SH-SY5Y (cell line): ENCODE results near the gene NBEA.

Experiments
- GATA2 ChIP-seq: IDR thresholded peaks from 2 replicates; pipeline ENCODE4 v1.6.1; 2011; ENCODE audit warnings: mild to moderate bottlenecking, low read depth, low read length
- GATA3 ChIP-seq: IDR thresholded peaks from 2 replicates; pipeline ENCODE4 v1.6.1; 2011; ENCODE audit warnings: low read depth, mild to moderate bottlenecking, low read length, moderate library complexity

DNA sequence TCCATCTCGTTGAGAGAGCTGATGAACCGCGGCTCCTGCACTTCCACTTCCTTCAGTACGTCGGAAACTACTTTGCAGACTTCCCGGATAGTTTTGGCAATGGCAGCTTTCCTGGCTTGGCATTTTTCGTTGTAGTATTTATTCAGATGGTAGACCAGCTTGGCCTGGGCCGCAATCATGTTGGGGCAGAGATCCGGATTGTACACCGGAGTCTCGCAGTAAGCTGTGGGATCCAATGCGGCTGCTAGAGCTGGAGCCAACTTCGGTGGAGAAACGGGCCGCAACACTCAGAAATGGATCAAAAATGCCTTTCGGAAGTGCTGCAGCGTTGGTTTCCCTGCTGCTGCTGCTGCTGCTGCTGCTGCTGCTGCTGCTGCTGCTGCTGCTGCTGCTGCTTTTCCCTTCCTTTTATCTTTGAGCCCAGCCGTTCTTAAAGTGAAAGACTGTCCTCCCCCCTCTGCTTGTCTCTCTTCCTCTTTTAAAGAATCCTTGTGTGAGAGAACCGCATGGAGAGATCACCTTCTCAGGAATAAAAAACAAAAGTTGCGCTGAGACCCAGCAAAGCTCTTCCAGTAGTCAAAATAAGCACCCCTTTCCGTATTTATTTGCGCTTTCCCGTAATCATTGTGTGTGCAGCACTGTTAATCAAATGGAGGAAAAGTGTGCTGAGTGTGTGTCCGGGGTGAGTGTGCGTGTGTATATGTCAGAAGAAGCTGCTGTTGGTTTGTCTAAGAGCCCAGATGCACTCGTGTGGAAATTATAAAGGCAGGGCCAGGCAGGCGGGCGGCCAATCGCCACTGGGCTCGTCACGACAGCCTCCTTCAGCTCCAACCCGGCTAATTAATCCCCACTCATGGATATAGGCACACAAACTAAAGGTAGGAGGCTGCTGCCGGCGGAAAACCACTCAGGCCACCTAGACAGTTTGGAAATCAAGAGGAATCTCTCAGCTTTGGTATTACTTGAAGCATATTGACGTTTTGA lies 534.2 kb downstream of the NBEA start, which contains the start of gene MAB21L1:
- TF ChIP-seq GATA3 (no peak), GATA2 (no peak)
